ENCODE results near the gene TM6SF1. TPM values are rescaled to one million over a fixed set of nuclear protein-coding genes. Genes with fewer than 3 reads are reported as not detected.

TM6SF1 gene
- total RNA-seq, 2 donors from 2014 or later: 9.1 to 11.0 TPM

DNA sequence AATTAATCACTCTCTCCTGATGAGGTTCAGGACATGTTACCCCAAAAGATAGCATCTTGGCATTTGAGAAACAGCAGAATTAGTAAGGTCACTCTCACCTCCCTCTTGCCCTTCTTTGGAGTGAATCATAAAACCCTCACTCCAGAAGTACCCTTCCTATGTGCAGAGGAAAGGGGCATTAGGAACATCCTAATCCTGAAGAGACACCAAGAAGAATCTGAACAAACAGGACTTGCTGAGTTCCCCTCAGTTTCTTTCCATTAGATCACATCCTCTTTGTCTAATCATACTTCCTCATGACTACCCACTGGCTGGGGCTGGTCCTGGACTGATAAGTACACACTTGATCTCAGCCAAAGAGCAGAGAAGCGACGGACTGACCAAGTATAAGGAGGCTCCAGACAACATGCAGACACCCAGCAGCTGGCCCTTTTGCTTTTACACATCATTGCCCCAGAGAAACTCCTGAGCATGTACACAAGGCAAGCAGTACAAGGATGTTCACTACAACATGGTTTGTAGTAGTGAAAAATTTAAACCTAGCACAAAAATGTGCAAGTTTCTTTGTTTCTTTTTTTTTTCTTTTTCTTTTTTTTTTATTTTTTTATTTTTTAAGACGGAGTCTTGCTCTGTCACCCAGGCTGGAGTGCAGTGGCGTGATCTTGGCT is 15.0 kb upstream of the TM6SF1 start:
- no peak for ATAC-seq (ENCODE audit: insufficient number of reproducible peaks, low FRiP score, low read depth)
- no peak for DNase-seq (ENCODE audit: low spot score)
- H3K36me3 ChIP-seq: no peaks in the 10 kb centered on the region
- H3K4me1 ChIP-seq (ENCODE audit: control insufficient read depth in 1 of 2, low read depth in 2 of 2): no peaks in the 10 kb centered on the region
- H3K27ac ChIP-seq: peak overlapping the region in 1 of 2 donors; percentile 34
- no peak for TF ChIP-seq CTCF (IDR thresholded peaks at IDR 0.05)
- no peaks in the 10 kb centered on the region for H3K9me3 ChIP-seq
- H3K4me3 ChIP-seq: no peak overlapping the region
- H3K27me3 ChIP-seq (replicated peaks; ENCODE audit: insufficient read depth): no peaks in the 10 kb centered on the region

- no peaks in the 10 kb centered on the region for H3K36me3 ChIP-seq
- H3K9me3 ChIP-seq: no peaks in the 10 kb centered on the region
These were observed 12.9 kb upstream of the TM6SF1 start for GRCh38 chr15:83094583-83094982.

DNA sequence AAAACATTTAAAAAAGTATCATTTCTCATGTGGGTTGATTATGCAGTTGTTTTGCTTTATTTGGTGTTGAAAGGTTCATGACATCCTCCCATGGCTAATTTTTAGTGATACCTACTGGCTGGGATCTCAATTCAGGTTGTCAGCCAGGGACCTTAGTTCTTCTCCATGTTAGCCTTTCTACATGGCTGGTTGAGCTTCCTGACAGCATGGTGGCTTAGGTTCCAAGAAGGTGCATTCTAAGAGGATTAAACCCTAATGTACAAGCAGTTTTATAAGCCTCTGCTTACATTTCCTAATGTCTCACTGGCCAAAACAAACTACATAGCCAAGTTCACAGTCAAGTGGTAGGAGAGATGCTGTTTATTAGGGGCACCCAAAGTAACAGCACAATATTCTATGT is 9.4 kb upstream of the TM6SF1 start:
- H3K27me3 ChIP-seq (replicated peaks; ENCODE audit: insufficient read depth): no peaks in the 10 kb centered on the region
- no peaks in the 10 kb centered on the region for H3K4me1 ChIP-seq (ENCODE audit: control insufficient read depth in 1 of 2, low read depth in 2 of 2)
- H3K27ac ChIP-seq: no peak overlapping the region
- no peaks in the 10 kb centered on the region for H3K9me3 ChIP-seq
- ATAC-seq (ENCODE audit: insufficient number of reproducible peaks, low FRiP score, low read depth) (no peak), DNase-seq (ENCODE audit: low spot score) (no peak)
- no peak for TF ChIP-seq CTCF (IDR thresholded peaks at IDR 0.05)
- H3K4me3 ChIP-seq: no peak overlapping the region
- no peaks in the 10 kb centered on the region for H3K36me3 ChIP-seq

More at GRCh38 chr15:83094583-83094982, 12.9 kb upstream of the TM6SF1 start:
- H3K4me1 ChIP-seq (ENCODE audit: control insufficient read depth in 1 of 2, low read depth in 2 of 2): no peaks in the 10 kb centered on the region
- no peak for DNase-seq (ENCODE audit: low spot score)
- no peak for ATAC-seq (ENCODE audit: insufficient number of reproducible peaks, low FRiP score, low read depth)
- no peak overlapping the region for H3K27ac ChIP-seq
- no peak for TF ChIP-seq CTCF (IDR thresholded peaks at IDR 0.05)
- no peak overlapping the region for H3K4me3 ChIP-seq
- no peaks in the 10 kb centered on the region for H3K27me3 ChIP-seq (replicated peaks; ENCODE audit: insufficient read depth)

GRCh38 chr15:83099290-83099689 is 8.2 kb upstream of the TM6SF1 start:
- H3K27ac ChIP-seq: no peak overlapping the region
- no peak for TF ChIP-seq CTCF (IDR thresholded peaks at IDR 0.05)
- H3K27me3 ChIP-seq (replicated peaks; ENCODE audit: insufficient read depth): no peaks in the 10 kb centered on the region
- DNase-seq (ENCODE audit: low spot score) (no peak), ATAC-seq (ENCODE audit: insufficient number of reproducible peaks, low FRiP score, low read depth) (no peak)
- no peaks in the 10 kb centered on the region for H3K9me3 ChIP-seq
- H3K4me1 ChIP-seq (ENCODE audit: control insufficient read depth in 1 of 2, low read depth in 2 of 2): no peaks in the 10 kb centered on the region
- H3K4me3 ChIP-seq: no peak overlapping the region
- no peaks in the 10 kb centered on the region for H3K36me3 ChIP-seq

DNA sequence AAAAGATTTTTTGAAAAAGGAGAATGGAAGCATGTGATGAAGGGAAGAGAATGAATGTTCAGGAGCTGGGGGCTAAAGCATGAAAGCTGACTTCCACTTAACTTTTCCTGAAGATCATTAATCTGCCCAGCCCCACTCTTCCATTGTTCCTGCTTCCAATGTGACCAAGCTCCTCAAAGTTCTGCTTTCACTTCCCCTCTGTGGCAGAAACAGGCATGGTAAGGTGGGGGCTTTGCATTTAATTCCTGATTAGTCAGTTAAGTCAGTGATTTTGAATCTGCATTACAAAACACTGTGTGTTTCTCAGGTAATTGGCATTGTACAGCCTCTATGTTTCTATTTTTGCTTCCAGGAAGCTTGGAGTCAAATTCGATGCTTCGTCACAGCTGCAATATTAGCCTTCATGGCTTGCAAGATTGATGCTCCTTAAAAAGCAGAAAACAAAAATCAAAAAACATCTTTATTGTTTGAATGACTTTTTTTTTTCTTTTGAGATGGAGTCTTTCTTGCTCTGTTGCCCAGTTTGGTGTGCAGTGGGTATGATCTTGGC is 7.3 kb upstream of the TM6SF1 start:
- DNase-seq (ENCODE audit: low spot score) (no peak), ATAC-seq (ENCODE audit: insufficient number of reproducible peaks, low FRiP score, low read depth) (no peak)
- no peaks in the 10 kb centered on the region for H3K27me3 ChIP-seq (replicated peaks; ENCODE audit: insufficient read depth)
- H3K9me3 ChIP-seq: no peaks in the 10 kb centered on the region
- no peak overlapping the region for H3K27ac ChIP-seq
- no peaks in the 10 kb centered on the region for H3K36me3 ChIP-seq
- no peaks in the 10 kb centered on the region for H3K4me1 ChIP-seq (ENCODE audit: control insufficient read depth in 1 of 2, low read depth in 2 of 2)
- H3K4me3 ChIP-seq: no peak overlapping the region
- no peak for TF ChIP-seq CTCF (IDR thresholded peaks at IDR 0.05)

Measured in thoracic aorta (tissue), 2 donors.